Measurements from ENCODE around the gene ATXN10. TPM values are rescaled to one million over a fixed set of nuclear protein-coding genes. Genes with fewer than 3 reads are reported as not detected.

ATXN10 gene
- total RNA-seq, 4 donors from 2014 or later, result 110 to 145 (median 134) TPM

GRCh38 chr22:45627489-45628233 lies 44.0 kb upstream of the ATXN10 start:
- 54 to 64% methylated on average over 22 of the region's 22 CpGs for WGBS, 2 donors
- Histone ChIP-seq H3K4me3 (replicated peaks in 1 of 3) (no peak overlapping the region), H3K27me3 (no peaks in the 10 kb centered on the region), H3K27ac (no peak overlapping the region), H3K9me3 (no peaks in the 10 kb centered on the region), H3K4me1 (peaks cover 2 to 4% of the 10 kb centered on the region in 2 donors), H3K36me3 (no peaks in the 10 kb centered on the region)
- peak in 1 of 2 donors; percentile 37 for DNase-seq
- TF ChIP-seq CTCF (IDR thresholded peaks at IDR 0.05), result no peak
- no peak for TF ChIP-seq POLR2A (IDR thresholded peaks at IDR 0.05)
- intact Hi-C loops (cut with DNase I), result no loop called here

- Histone ChIP-seq H3K27ac (no peak overlapping the region), H3K36me3 (no peaks in the 10 kb centered on the region), H3K4me3 (replicated peaks in 1 of 3) (no peak overlapping the region), H3K9me3 (no peaks in the 10 kb centered on the region), H3K27me3 (no peaks in the 10 kb centered on the region), H3K4me1 (peaks cover 8 to 9% of the 10 kb centered on the region in 2 donors)
- no peak for TF ChIP-seq POLR2A (IDR thresholded peaks at IDR 0.05)
- TF ChIP-seq CTCF (IDR thresholded peaks at IDR 0.05), result no peak
- DNase-seq, result no peak
- intact Hi-C loops (cut with DNase I), result no loop called here
- 57 to 59% methylated on average over 5 of the region's 5 CpGs for WGBS, 2 donors
These were observed 43.1 kb upstream of the ATXN10 start for GRCh38 chr22:45628515-45628914.

GRCh38 chr22:45629469-45630089 lies 42.1 kb upstream of the ATXN10 start:
- no peaks in the 10 kb centered on the region for H3K27me3 ChIP-seq
- DNase-seq, result no peak
- no peak overlapping the region for H3K4me3 ChIP-seq (replicated peaks in 1 of 3)
- no peaks in the 10 kb centered on the region for H3K9me3 ChIP-seq
- no peaks in the 10 kb centered on the region for H3K36me3 ChIP-seq
- no peak overlapping the region for H3K27ac ChIP-seq
- TF ChIP-seq POLR2A (IDR thresholded peaks at IDR 0.05) (no peak), CTCF (IDR thresholded peaks at IDR 0.05) (no peak)
- H3K4me1 ChIP-seq, result peaks cover 8 to 9% of the 10 kb centered on the region in 2 donors
- 59 to 71% methylated on average over 15 of the region's 15 CpGs for WGBS, 2 donors
- intact Hi-C loops (cut with DNase I), result no loop called here

GRCh38 chr22:45630436-45630835 lies 41.2 kb upstream of the ATXN10 start:
- TF ChIP-seq CTCF (IDR thresholded peaks at IDR 0.05) (no peak), POLR2A (IDR thresholded peaks at IDR 0.05) (no peak)
- Histone ChIP-seq H3K4me3 (replicated peaks in 1 of 3) (no peak overlapping the region), H3K4me1 (peaks cover 8 to 9% of the 10 kb centered on the region in 2 donors), H3K9me3 (no peaks in the 10 kb centered on the region), H3K27ac (no peak overlapping the region), H3K27me3 (no peaks in the 10 kb centered on the region), H3K36me3 (no peaks in the 10 kb centered on the region)
- intact Hi-C loops (cut with DNase I), result no loop called here
- DNase-seq, result no peak
- 93 to 95% methylated on average over 15 of the region's 15 CpGs for WGBS, 2 donors
